OCI-LY3 (cell line): ENCODE measurements around the gene IAPP.

Source experiments
- EZH2phosphoT487 ChIP-seq: fragments of 200-600 bp; shearing (Covaris generic); IDR thresholded peaks from 2 replicates; pipeline ENCODE4 v1.6.1; 2018; ENCODE audit warnings: antibody characterized with exemption, mixed run types, low read depth
- TF ChIP-seq, protein P1 (sequence below): fragments of 200-600, 300-600 bp; sonication (generic); IDR thresholded peaks from 2 replicates; pipeline ENCODE4 v1.5.1; 2014; ENCODE audit warnings: antibody characterized with exemption, low read length, low read depth

DNA sequence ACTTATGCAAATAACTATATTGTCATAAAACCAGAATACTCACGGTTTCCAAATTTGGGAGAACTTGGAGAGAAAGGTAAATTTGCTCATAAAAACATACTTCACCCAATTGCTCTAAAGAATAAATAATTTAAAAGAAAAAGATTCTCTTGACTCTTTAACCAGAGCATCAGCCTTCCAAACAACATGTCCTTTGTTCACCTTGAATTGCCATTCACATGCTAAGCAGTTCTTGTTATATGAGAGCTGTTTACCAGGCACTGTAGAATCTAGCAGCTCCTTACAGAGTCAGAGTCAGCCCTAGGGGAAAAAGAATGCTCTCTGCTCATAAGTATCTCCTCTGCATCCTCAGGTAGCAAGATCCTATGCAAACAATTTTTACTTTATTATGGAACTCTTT lies 48.2 kb upstream of the IAPP start:
- TF ChIP-seq, protein P1, sequence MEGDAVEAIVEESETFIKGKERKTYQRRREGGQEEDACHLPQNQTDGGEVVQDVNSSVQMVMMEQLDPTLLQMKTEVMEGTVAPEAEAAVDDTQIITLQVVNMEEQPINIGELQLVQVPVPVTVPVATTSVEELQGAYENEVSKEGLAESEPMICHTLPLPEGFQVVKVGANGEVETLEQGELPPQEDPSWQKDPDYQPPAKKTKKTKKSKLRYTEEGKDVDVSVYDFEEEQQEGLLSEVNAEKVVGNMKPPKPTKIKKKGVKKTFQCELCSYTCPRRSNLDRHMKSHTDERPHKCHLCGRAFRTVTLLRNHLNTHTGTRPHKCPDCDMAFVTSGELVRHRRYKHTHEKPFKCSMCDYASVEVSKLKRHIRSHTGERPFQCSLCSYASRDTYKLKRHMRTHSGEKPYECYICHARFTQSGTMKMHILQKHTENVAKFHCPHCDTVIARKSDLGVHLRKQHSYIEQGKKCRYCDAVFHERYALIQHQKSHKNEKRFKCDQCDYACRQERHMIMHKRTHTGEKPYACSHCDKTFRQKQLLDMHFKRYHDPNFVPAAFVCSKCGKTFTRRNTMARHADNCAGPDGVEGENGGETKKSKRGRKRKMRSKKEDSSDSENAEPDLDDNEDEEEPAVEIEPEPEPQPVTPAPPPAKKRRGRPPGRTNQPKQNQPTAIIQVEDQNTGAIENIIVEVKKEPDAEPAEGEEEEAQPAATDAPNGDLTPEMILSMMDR = no peak
- no peak for TF ChIP-seq EZH2phosphoT487
